ENCODE results near the gene PRDM8. TPM values are rescaled to one million over a fixed set of nuclear protein-coding genes. Genes with fewer than 3 reads are reported as not detected.
A peak's percentile ranks its signal among the peaks of the same experiment; 100 is the strongest.

PRDM8 gene
- total and polyA plus RNA-seq, 2 of the 8 experiments (the other 6 are each of a cell fraction or from before 2014, with no cell fraction given): not detected

- H3K79me2 ChIP-seq (ENCODE audit: control insufficient read depth in 1 of 2, insufficient read depth in 2 of 2, low read length in 2 of 2): no peaks in the 10 kb centered on the region
- H3K9ac ChIP-seq (replicated peaks in 1 of 4; ENCODE audit: extremely low read depth in 1 of 4, low read depth in 3 of 4, low read length in 3 of 4): no peak overlapping the region
- H3K23me2 ChIP-seq (ENCODE audit: low read depth, low read length): no peaks in the 10 kb centered on the region; the same call in 1 of the 2 replicates
- H3K23ac ChIP-seq (ENCODE audit: insufficient read length): no peak overlapping the region
- CTCF ChIA-PET (ENCODE audit: partially characterized antibody): interaction anchor here (1.0 to 9.2 kb wide), 4 partner anchors 14 to 840 kb away, joined by 3 to 170 read pairs (median 5); no protein-coding TSS in a partner anchor
- H3K79me1 ChIP-seq (ENCODE audit: low read depth, low read length): no peaks in the 10 kb centered on the region
- 42% methylated on average over 6 of the region's 6 CpGs; no CpG with 5 or more reads in 1 of the 2 experiments for WGBS, 2 experiments (ENCODE audit: extremely low coverage in 1 of 2, insufficient coverage in 1 of 2, insufficient read length in 1 of 2, insufficient replicate concordance in 2 of 2, low coverage in 1 of 2, low lambda C conversion rate in 2 of 2, missing lambda C conversion rate in 1 of 2)
- peaks cover 0 to 6% (median 0%) of the 10 kb centered on the region in 4 experiments; a peak in 1 of 8 replicates for H3K36me3 ChIP-seq (ENCODE audit: control insufficient read depth in 2 of 4, insufficient read depth in 4 of 4, low read length in 3 of 4)
- POLR2A ChIA-PET (ENCODE audit: partially characterized antibody): interaction anchor here (2.9 kb wide), 1 partner anchor 10 kb away, joined by 8 read pairs; no protein-coding TSS in a partner anchor
- H3K27me3 ChIP-seq (replicated peaks in 1 of 4; ENCODE audit: control insufficient read depth in 3 of 4, extremely low read depth in 1 of 4, insufficient read depth in 3 of 4, low read length in 3 of 4): peaks cover 87 to 100% (median 94%) of the 10 kb centered on the region in 4 experiments
- H2BK5ac ChIP-seq (ENCODE audit: low read depth, low read length): no peak overlapping the region
- no peak overlapping the region for H2BK12ac ChIP-seq (ENCODE audit: low read depth, low read length)
- H3K4ac ChIP-seq (replicated peaks; ENCODE audit: insufficient read length, low read depth, low read length): no peak overlapping the region
- no peak overlapping the region for H4K91ac ChIP-seq (replicated peaks; ENCODE audit: insufficient read length, low read length)
- TF ChIP-seq BCL11A (IDR thresholded peaks at IDR 0.05; ENCODE audit: low read depth in 2 of 2, low read length in 2 of 2): no peak
- TF ChIP-seq SUZ12 (IDR thresholded peaks at IDR 0.05; ENCODE audit: low read length): peak; percentile 16; the same call in 1 of the 2 replicates
- TF ChIP-seq RNF2 (IDR thresholded peaks at IDR 0.05; ENCODE audit: borderline replicate concordance, low read depth, low read length, missing control alignments, poor library complexity, severe bottlenecking): peak; percentile 70
- peak; percentile 16 for TF ChIP-seq EZH2 (IDR thresholded peaks at IDR 0.05; ENCODE audit: low read depth, low read length, severe bottlenecking)
- H3K18ac ChIP-seq (ENCODE audit: extremely low read depth, low read length): no peak overlapping the region
- FAIRE-seq: no peak
- DNase-seq (ENCODE audit: low read depth in 1 of 2, low spot score in 2 of 2): no peak
- H3K9me3 ChIP-seq (ENCODE audit: insufficient read depth in 2 of 2, low read depth in 1 of 2, low read length in 1 of 2): no peaks in the 10 kb centered on the region
- no peak overlapping the region for H2BK120ac ChIP-seq (replicated peaks; ENCODE audit: low read depth, low read length)
- no peak overlapping the region for H3K4me3 ChIP-seq (ENCODE audit: extremely low read depth in 1 of 4, insufficient read depth in 2 of 4, low read depth in 3 of 4, low read length in 4 of 4)
- peaks cover 30 to 38% of the 10 kb centered on the region in 2 experiments for H4K20me1 ChIP-seq (replicated peaks in 1 of 2; ENCODE audit: control insufficient read depth in 1 of 2, insufficient read depth in 2 of 2, low read length in 2 of 2)
- H3K4me2 ChIP-seq (ENCODE audit: insufficient read depth in 1 of 2, low read depth in 2 of 2, low read length in 2 of 2): no peak overlapping the region
- no peak overlapping the region for H2AFZ ChIP-seq (ENCODE audit: low read length)
- no peak overlapping the region for H3K56ac ChIP-seq (replicated peaks; ENCODE audit: insufficient read length, low read depth, low read length)
- no peak overlapping the region for H4K5ac ChIP-seq (ENCODE audit: insufficient read length, low read depth, low read length)
- H3K27ac ChIP-seq (ENCODE audit: low read depth, low read length): no peak overlapping the region
- H4K8ac ChIP-seq (ENCODE audit: extremely low read depth, insufficient read depth, low read length): no peak overlapping the region
- no peak overlapping the region for H2BK15ac ChIP-seq (ENCODE audit: low read length)
- H2AK5ac ChIP-seq (ENCODE audit: low read depth, low read length): no peak overlapping the region
- H3K4me1 ChIP-seq (replicated peaks in 1 of 4; ENCODE audit: control insufficient read depth in 3 of 4, insufficient read depth in 4 of 4, low read length in 3 of 4): peaks cover 4 to 17% (median 8%) of the 10 kb centered on the region in 4 experiments
- no peak overlapping the region for H2BK20ac ChIP-seq (ENCODE audit: low read length)
- H3K14ac ChIP-seq (ENCODE audit: insufficient read length): no peak overlapping the region
These were observed 2.6 kb downstream of the PRDM8 start for GRCh38 chr4:80199947-80200346.

Data from H1 (cell line).